Kidney (tissue), 14 donors: ENCODE results near the gene HLA-F. TPM values are rescaled to one million over a fixed set of nuclear protein-coding genes. Genes with fewer than 3 reads are reported as not detected.

Source experiments
- DNase-seq, 5 donors: peaks; one replicate each; pipeline ENCODE4 v3.0.0-alpha.2; 2013 to 2020
- FAIRE-seq: peaks from 2 replicates; lab custom pipeline; 2012; peaks lifted over from hg19 to GRCh38; lab: Jason Lieb, UNC
- H3K27ac ChIP-seq, 2 donors: one replicate each; pipeline ENCODE4 v1.7.0; 2013; ENCODE audit warnings: low read depth in 2 of 2, low read length in 2 of 2, inconsistent platforms in 1 of 2
- H3K27me3 ChIP-seq: one replicate; pipeline ENCODE4 v1.7.1; 2013; ENCODE audit warnings: low read length, inconsistent platforms; ENCODE audit not compliant: control insufficient read depth, insufficient read depth
- H3K36me3 ChIP-seq, 3 donors: one replicate each; pipeline versions ENCODE4 v1.7.0 to v1.7.1; 2013; ENCODE audit warnings: low read length in 3 of 3, control low read depth in 1 of 3, inconsistent platforms in 1 of 3; ENCODE audit not compliant: insufficient read depth in 3 of 3, control insufficient read depth in 2 of 3
- H3K4me1 ChIP-seq, 3 donors: one replicate each; pipeline versions ENCODE4 v1.7.0 to v1.7.1; 2013; ENCODE audit warnings: low read length in 3 of 3, inconsistent platforms in 1 of 3, low read depth in 1 of 3; ENCODE audit not compliant: control insufficient read depth in 2 of 3, insufficient read depth in 2 of 3
- H3K4me3 ChIP-seq, 3 donors: one replicate each; pipeline versions ENCODE4 v1.7.0 to v1.8.1; 2013; ENCODE audit warnings: low read length in 3 of 3, control low read depth in 1 of 3, inconsistent platforms in 1 of 3
- H3K9ac ChIP-seq, 3 donors: one replicate each; pipeline versions ENCODE4 v1.7.0 to v1.7.1; 2013; ENCODE audit warnings: low read length in 3 of 3, control low read depth in 1 of 3, inconsistent platforms in 1 of 3
- H3K9me3 ChIP-seq, 3 donors: one replicate each; pipeline versions ENCODE4 v1.7.0 to v1.7.1; 2013; ENCODE audit warnings: low read length in 3 of 3, control low read depth in 1 of 3, inconsistent platforms in 1 of 3; ENCODE audit not compliant: control insufficient read depth in 2 of 3, insufficient read depth in 1 of 3
- CTCF ChIP-seq: IDR thresholded peaks from 3 replicates; pipeline ENCODE4 v1.5.1; 2012; ENCODE audit warnings: mild to moderate bottlenecking, moderate library complexity, borderline replicate concordance; ENCODE audit not compliant: insufficient read depth; ENCODE audit errors: extremely low read depth
- intact Hi-C: fragments of 100-400 bp; cut with DNase I; formaldehyde crosslinking; loops from one replicate; pipeline ENCODE4 v1.11.1; 2022
- polyA plus RNA-seq: library from polyadenylated mRNA; stranded (reverse); fragments of 350-450 nt; fragmentation: Illumina TruSeq; extraction: RNeasy Lipid Tissue Mini Kit (QIAGEN cat#74804); gene quantifications from one replicate; pipeline ENCODE4 v1.2.3, GENCODE V29; 2014; ENCODE audit warnings: low read depth, low replicate concordance; ENCODE audit not compliant: insufficient read depth
- total RNA-seq: library from RNA; stranded (reverse); fragmentation: NEBNext Ultra II Directional; extraction: Animal tissue kit (Norgen Biotek cat#: 25700); gene quantifications from one replicate; pipeline ENCODE4 v1.2.1, GENCODE V29; 2021
- donor health status: control.
- donor health status: control.
- donor health status: control.
- donor health status: control.
- donor health status: control.
- donor health status: DM: yes; HTN: yes; CAD: no.
- donor health status: Normal renal cell carcinoma (clear cell type).

Gene HLA-F
- total and polyA plus RNA-seq, 2 donors from 2014 or later = 52.1 to 87.8 TPM

GRCh38 chr6:29680904-29681303 is 42.3 kb upstream of the HLA-F start, which contains the start of gene ZFP57:
Gene ZFP57 (minus strand): TSS chr6:29681152. CDS start chr6:29677003, 4,149 bp downstream.
- no peak within 1 kb of the TSS for H3K4me3 ChIP-seq
- H3K9me3 ChIP-seq = no peaks in the 10 kb centered on the region
- H3K9ac ChIP-seq = no peak within 1 kb of the TSS
- H3K36me3 ChIP-seq = no peaks in the 10 kb centered on the region
- no peaks in the 10 kb centered on the region for H3K4me1 ChIP-seq
- DNase-seq = no peak
- H3K27ac ChIP-seq = no peak within 1 kb of the TSS
- no peak for TF ChIP-seq CTCF
- intact Hi-C loops = no loop called here
- no peaks in the 10 kb centered on the region for H3K27me3 ChIP-seq
- no peak for FAIRE-seq

GRCh38 chr6:29681811-29682210 is 41.4 kb upstream of the HLA-F start:
- intact Hi-C loops = no loop called here
- H3K9ac ChIP-seq = no peak overlapping the region
- FAIRE-seq (no peak), DNase-seq (no peak)
- TF ChIP-seq CTCF = no peak
- no peak overlapping the region for H3K27ac ChIP-seq
- no peaks in the 10 kb centered on the region for H3K27me3 ChIP-seq
- H3K4me3 ChIP-seq = no peak overlapping the region
- no peaks in the 10 kb centered on the region for H3K4me1 ChIP-seq
- no peaks in the 10 kb centered on the region for H3K9me3 ChIP-seq
- H3K36me3 ChIP-seq = no peaks in the 10 kb centered on the region

GRCh38 chr6:29685718-29686326 is 37.4 kb upstream of the HLA-F start:
- no peak overlapping the region for H3K27ac ChIP-seq
- no peak for TF ChIP-seq CTCF
- intact Hi-C loops = no loop called here
- H3K27me3 ChIP-seq = no peaks in the 10 kb centered on the region
- FAIRE-seq (no peak), DNase-seq (no peak)
- H3K4me3 ChIP-seq = no peak overlapping the region
- H3K9ac ChIP-seq = no peak overlapping the region
- H3K4me1 ChIP-seq = no peaks in the 10 kb centered on the region
- H3K9me3 ChIP-seq = no peaks in the 10 kb centered on the region
- H3K36me3 ChIP-seq = no peaks in the 10 kb centered on the region

- Histone ChIP-seq H3K27me3 (no peaks in the 10 kb centered on the region), H3K9ac (no peak overlapping the region), H3K9me3 (no peaks in the 10 kb centered on the region), H3K4me1 (no peaks in the 10 kb centered on the region), H3K27ac (no peak overlapping the region), H3K4me3 (no peak overlapping the region), H3K36me3 (no peaks in the 10 kb centered on the region)
- intact Hi-C loops = no loop called here
- DNase-seq = no peak
- FAIRE-seq = no peak
- no peak for TF ChIP-seq CTCF
Observed at GRCh38 chr6:29694637-29695036, 28.6 kb upstream of the HLA-F start.
